Glomerular visceral epithelial cell (primary cell): ENCODE results near the gene ARF3.

Experiments
- DNase-seq: peaks from one replicate; pipeline ENCODE4 v3.0.0-alpha.2; 2016; ENCODE audit errors: extremely low spot score

The ARF3 gene

DNA sequence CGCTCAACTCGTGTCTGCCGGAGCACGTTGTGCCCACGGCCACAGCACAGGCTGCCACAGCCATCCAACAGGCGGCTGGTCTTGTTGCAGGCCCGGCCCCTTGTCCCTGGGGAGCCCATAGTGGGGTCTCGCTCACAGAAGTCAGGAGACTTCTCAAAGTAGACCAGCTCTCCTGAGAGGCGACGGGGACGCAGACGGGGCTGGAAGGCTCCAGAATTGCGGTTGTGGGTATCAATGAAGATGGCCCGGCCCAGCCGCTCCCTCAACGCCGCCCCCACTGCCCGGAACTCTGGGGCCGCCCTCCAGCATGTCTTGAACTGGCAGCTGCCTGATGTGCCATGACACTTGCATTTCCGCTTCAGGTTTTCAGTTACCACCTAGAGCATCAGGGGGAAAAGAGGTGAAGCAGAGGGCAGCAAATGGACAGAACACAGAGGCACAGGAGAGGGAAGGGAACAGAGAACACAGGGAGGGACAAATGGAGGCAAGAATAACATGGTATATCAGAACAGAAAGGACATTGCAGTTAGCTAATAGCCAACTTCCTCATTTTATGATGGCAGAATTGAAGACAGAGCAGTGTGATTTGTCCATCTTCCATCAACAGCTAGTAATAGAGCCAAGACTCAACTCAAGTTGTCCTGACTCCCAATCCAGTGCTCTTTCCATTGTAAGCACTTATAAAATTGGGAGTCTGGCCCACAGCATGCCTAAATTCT is 9.0 kb upstream of the ARF3 start:
- no peak for DNase-seq

DNA sequence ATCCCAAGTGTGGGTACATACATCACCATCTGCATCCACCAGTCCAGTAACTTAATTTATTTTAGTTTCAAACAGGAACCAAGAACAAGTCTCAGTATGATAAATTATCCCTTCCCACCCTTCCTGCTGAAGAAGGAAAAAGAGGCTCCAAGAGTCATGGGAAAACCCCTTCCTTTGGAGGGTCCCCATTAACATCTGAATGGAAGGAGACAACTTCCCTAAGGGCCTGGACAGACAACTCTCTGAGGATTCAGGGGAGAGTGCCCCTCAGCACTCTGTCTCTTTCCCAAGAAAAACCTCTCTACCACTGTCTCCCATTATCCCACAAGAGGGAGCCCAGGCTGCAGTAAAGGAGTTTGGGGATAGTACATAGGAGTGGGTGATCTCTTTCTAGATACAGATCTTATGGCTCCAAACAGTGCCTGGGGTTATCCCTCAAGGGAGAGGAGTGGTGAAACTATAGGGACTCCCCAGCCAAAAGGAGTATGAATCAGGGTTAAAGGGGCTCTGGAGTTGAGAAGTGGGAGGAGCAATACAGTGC is 8.1 kb upstream of the ARF3 start:
- DNase-seq: no peak

DNA sequence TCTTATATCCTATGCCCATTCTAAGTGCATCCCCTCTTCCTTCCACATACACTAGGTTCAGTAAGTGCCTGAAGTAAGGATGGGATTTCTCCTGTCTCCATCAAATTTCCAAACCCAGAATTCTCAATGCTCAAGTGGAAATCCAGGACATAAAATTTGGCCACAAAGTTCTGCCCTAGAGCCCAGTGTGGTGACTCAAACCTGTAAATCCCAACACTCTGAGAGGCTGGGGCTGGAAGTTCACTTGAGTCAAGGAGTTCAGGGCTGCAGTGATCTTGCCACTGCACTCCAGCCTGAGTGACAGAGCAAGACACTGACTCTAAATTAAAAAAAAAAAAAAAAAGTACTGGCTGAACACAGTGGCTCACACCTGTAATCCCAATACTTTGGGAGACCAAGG is 4.5 kb upstream of the ARF3 start:
- DNase-seq: no peak

DNA sequence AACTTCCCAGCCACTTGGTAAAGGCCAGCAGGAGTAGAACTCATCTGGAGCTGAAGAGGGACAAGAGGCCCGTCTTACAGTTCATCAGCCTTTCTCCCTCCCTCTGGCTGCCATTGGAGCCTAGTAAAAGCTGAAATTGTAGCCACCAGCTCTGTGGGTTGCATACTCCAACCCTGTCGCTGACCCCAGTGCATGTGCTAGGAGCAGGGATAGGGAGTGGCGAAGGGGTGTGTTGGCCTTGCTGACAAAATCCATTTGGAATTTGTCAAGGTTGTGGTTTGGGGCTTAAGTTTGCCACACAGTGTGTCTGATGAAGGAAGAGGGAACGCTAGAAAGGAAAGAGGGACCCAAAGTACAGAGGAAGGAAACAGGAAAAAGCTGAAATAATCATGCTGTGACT is 4.0 kb upstream of the ARF3 start:
- no peak for DNase-seq

DNA sequence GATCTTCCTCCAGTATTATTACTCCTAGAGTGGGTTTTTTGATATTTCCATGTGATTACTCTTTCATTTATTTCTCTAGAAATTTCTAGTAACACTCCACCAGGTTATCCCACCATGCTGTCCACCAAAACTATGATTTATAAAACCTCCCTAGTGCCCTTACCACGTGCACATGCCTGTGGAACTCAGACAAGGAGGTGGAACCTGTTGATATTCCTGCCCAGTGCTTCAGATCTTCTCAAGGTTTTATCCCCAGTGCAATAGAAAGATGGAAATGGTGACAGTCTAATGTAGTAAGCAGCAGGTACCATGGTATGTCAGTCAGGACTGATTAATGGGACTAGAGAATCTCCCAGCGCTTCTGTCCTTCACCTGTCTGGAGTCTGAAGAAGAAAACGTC is 3.5 kb upstream of the ARF3 start:
- no peak for DNase-seq

DNA sequence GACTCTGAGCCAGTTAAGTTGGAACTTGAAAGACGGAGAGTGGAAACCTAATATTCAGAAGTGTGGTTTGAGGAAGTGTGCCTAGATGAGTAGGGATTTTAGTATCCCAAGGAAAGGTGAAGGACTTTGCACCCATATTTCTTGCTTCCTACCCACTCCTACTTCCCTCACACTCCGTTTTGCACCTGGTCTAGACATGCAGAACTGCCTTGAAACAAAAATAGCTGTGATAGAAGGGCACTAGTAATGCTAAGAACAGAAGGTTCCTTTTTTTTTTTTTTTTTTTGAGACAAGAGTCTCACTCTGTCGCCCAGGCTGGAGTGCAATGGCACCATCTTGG is 732 bp upstream of the ARF3 start:
- no peak for DNase-seq

DNA sequence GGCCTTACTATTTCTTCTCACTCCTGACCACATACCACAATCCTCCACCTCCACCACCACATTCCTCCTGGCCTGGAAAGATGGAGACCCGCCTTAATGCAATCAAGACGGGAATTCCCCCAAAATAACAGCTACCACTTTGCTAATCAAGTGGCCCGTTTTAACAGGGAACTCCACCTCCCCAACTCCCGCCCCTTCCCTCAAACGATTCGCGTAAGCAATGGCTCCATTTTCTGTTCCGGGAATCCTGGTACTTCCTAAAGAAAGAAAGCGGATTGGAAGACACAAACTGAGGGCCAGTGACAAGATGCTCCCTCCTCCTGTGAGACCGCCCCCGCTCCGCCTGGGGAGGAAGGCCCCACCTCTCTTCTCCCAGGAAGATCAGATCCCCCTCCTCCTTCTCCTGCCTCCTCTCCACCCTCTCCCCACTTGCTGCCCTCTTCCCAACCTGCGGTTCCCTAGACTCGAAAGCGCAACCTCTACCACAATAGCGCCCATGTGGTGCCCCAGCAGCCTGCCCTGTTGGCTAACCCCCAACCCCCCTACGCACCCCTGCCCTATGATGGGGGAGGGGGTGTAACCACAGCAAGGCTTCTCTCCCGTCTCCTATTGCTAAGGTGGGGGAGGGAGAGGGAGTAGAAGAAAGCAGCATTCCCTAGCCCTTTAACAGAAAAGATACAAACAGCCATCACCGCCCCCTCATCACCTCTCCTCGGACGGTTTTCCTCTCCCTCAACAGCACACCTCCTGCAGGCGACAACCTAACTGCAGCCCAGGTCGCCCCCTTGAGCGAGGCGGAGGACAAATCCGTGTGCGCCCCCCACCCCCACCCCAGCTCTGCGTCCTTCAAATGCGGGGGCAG is 777 bp downstream of the ARF3 start:
- peak; percentile 97 for DNase-seq

DNA sequence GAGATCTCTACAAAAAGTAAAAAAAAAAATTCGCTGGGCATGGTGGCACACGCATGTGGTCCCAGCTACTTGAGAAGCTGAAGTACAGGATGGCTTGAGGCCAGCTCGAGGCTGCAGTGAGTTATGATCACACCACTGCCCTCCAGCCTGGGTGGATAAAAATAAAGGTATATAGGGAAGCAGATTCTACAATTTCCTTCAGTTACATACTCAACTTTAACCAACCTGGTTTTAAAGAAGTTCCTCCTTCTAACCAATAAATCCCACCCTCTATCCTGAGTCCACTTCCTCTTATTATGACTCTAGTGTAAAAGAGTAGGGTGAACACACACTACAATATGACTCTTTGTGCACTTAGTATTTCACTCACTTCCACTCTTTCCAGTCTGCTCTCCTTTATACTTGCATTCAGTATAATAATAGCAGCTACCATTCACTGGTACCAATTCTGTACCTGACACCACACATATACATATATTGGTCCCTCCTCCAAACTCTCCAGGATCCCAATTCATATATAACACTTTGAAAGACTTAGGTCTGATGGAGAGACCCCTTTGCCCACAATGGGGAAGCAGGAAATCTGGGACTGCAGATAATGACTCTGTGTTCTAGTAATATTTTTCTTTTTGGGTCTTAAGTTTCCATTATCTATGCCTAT is 2.3 kb downstream of the ARF3 start:
- DNase-seq: no peak

DNA sequence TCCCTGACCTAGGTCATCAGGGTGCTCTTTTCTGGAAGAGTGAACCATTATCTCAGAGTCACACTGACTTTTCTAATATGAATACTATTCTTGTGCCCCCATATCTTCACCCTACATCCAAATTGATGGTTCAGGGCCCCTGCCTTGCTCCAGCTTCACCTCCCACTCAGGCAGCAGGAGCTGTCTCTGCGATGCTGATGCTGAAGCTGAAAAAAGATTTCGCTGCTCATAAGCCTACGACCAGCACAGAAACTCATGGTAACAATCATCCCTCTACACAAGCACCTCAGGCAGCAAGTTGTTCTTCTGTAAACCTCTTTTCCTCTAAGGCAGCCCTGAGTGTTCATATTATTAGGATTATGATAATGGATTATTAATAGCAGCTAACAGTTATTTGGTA is 3.2 kb downstream of the ARF3 start:
- no peak for DNase-seq

DNA sequence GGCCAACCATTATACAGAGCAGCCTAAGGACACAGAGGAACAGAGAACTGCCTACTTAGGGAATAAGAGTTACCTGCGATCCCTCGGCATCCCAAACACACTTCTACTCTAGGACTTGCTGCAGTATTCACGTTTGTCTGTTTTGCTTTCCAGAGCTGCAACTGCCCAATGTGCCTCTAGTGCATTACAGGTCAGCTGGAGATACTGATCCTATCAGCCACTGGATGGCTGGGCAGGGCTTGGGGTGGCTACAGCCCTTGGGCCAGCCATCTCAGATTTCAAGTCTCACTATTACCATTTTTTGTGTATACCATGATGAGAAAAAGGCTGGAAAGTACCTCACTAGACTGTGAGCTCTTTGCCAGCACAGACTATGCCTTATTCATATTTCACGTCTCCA is 4.6 kb downstream of the ARF3 start:
- DNase-seq: no peak

DNA sequence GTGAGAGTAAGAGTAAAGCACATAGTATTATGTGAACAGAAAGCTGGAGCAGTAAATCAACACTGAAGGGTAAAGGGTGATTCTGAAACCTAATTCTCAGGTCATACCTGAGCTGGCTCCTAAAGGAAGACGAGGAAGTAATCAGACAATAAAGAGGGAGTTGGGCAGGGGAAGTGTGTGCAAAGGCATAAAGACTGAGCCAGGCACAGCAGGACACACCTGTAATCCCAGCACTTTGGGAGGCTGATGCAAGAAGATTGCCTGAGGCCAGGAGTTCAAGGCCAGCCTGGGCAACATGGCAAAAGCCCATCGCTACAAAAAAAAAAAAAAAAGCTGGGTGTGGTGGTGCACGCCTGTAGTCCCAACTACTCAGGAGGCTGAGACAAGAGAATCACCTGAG is 9.6 kb downstream of the ARF3 start:
- no peak for DNase-seq

DNA sequence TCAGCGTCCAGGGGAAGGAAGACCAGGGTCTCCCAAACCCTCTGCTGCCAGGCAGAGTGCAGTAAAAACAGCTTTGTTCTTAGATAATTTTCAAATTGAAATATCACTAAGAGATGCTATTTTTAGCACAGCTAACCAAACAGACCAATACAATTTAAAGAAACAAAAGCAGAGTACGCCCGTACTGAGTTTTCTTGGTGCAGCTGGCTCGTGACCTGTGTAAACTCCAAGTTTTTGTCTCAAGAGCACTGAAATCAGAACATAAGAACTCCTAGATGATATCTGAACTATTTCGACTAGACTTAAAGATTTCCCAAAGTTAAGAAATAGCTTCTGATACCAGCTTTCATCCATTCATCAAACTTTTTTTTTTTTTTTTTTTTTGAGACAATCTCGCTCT is 10.3 kb downstream of the ARF3 start:
- no peak for DNase-seq

DNA sequence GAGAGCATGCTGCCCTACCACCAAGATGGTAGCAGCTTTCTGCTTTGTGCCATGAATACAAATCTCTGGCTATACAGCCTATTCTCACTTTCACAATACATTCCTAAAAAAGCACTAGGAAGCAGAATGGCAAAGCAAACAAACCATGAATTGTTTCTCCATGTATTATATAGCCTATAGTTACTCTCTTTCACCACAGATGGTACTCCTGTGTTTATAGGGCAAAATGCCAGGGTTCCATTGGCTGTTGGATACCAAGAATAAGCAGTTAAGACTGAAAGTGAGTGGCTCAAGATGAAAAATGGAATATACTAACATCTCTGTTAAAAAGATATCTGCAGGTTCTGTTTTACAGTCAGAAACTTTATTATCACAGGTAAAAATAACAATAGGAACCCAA is 11.1 kb downstream of the ARF3 start:
- DNase-seq: no peak

DNA sequence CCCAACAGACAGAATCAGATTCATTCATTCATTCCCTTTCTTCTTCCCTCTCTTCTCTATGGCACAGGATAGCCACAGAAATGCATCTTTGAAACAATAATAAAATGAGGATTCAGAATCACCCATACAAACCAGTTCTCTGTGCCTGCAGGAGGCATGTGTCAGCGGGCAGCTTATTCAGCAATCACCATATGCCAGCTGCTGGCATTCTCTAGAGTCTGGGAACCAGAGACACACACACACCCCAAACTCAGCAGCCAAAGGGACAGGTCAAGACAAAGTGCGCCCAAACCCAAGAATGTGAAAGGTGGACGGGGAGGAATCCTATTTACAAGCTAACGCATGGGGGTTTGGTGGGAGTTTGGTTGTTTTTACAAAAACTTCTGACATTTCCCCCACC is 14.1 kb downstream of the ARF3 start:
- no peak for DNase-seq

DNA sequence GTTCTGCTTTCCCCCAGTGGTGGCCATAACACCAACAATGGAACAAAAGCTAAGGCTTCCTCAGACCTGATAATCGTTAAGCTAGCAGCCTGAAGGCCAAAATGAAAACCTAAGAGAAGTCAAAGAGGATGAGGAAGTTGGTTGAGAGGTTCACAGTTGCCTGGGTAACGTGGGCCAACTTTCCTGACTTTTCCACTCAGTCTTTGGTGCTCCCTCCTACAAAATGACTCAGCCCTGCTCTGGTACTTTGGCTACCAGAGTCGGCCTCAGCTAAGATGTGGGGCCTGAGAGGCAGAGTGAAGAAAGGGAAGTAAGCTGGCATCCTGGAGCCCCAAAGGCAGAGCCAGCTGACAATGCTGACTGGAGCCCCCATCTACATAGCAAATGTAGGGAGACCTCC is 17.1 kb downstream of the ARF3 start:
- no peak for DNase-seq

DNA sequence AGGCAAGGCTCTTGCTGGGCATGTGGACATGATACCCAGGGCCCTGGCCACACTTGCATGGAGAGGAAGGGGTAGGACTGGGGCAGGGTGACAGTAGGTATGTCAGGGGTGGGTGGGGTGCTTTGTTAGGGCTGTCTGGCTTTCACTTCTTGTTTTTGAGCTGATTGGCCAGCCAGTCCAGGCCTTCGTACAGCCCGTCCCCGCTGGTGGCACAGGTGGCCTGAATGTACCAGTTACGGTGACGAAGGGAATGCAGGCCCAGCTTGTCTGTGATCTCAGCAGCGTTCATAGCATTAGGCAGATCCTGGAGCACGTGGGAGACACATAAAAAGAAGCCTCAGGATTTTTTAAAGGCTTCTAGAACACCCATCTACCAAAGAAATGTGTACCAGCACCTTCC is 18.5 kb downstream of the ARF3 start:
- DNase-seq: no peak

DNA sequence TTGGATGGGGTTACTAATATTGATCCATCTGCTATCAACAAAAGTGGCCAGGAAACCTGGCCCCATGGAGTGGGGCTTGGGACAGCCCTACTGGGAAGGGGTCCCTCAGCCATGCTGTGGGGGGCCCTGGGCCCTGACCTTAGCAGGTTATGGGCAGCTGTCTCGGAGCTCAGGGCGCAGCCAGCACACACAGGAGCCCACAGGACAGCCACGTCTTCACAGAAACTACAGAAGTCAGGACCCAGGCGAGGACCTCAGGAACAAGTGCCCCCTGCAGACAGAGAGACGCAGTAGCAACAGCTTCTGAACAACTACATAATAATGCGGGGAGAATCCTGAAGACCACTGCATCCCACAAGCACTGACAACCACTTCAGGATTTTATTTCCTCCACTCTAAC is 20.1 kb downstream of the ARF3 start:
- DNase-seq: no peak

DNA sequence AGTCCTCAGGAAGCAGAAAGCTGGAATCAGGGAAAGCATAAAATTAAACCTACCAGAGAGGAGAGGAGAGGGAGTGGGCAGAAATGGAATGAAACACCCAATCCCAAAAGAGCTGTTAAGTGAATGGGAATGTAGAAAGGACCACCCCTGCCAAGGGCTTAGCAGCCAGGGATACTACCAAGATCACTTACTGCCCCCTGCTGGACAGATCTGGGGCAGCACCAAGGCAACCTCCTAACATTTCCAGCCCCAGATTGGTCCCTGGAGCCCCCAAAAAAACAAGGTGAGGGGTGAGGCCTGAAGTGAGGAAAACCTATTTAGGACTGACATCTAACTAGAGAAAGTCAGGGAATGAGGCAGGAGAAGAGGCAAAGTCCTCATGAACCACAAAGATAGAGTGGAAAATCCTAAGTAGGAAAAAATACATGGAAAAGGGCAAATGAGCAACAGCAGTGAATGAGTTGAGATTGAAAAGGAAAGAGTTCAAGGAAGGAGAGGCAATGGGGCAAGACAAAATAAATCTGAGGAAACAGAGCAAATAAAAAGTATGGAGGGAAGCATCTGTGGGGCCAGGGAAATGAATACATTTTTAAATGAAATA is 20.8 kb downstream of the ARF3 start:
- DNase-seq: peak; percentile 58

DNA sequence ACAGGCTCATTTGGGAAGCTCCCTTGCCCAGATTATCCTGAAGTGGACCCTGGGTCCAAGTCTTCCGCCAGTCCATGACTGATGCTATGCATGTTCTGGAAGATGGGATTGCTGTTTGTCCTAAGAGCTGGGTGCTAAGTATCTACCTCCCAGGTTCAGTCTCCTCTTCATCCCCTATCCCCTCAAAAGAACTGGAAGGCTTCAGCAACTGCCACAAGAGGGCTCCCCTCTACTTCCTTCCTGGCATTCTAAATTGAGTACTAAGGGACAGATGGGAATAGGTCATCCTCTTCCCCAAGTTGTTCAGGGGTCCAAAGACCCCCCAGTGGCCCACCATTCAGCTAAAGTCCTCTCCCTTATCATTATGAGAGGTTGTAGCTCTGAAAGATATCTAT is 23.0 kb downstream of the ARF3 start:
- no peak for DNase-seq

DNA sequence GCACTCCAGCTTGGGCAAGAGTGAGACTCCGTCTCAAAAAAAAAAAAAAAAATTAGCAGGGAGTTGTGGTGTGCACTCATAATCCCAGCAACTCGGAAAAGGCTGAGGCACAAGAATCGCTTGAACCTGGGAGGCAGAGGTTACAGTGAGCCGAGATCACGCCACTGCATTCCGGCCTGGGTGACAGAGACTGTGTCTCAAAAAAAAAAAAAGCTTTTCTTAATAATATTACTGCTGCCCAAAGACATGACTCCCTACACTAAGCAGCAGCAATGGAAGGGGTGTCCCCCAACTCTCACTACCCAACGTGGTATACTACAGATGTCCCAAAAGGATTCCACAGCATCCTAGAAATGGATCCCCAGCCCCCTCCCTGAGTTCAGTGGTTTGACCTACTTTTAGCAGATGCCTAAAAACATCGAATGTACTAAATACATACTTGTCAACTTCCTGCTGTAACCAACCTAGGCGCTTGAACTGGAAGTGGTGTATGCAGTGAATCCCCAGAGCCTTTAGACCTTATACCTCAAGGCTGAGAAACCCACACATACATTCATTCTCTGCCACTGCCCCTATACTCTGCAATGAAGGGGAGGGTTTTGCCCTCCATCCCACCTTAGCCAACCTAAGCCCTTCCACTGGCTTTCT is 23.5 kb downstream of the ARF3 start:
- DNase-seq: no peak

DNA sequence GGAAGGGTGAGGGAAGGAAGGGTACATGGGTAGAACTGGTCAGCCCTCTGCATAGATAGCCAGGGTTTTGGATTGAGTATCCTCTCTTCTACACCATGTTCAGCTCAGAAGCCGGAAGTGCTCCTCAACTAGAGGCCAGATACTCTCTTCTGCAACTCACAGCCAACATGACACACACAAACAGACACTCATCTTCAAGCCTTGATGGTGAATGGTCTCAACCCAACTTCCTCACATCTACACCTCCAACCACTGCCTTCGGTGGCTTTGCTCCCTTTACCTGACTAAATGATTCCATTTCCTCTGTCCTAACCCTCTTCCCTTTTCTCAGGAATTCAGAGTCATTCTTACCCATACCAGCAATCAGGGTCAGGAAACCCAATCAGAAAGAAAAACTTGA is 24.4 kb downstream of the ARF3 start:
- DNase-seq: no peak

DNA sequence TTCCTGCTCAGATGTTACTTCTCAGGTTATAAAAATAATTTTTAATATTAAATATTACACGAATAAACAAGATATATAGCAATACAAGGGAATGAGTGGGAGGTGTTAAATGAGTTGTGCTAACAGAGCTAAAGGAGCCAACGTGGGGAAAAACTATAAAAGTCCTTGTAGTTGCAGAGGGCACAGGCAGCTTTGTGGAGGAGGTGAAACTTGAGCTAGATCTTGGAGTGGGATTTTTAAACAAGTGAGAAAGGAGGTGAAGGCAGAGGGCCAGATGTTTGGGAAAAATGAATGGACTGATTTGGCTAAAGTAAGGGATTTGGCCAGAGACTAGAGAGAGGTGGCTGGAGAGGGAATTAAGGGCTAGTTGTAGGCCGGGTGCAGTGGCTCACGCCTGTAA is 26.8 kb downstream of the ARF3 start:
- no peak for DNase-seq
